Testis (tissue), 2 donors: Measurements from ENCODE around the gene TNKS1BP1.

Experiments used
- CTCF ChIP-seq, 3 experiments: fragments of 450-650 bp in 2 of 3; fragments of 200-600 bp in 1 of 3; sonication (generic) in 1 of 3; IDR thresholded peaks; one replicate each; pipeline ENCODE4 v1.5.1; 2016 to 2019; ENCODE audit warnings: antibody characterized with exemption in 3 of 3, mild to moderate bottlenecking in 2 of 3, moderate library complexity in 1 of 3
- POLR2A ChIP-seq: fragments of 450-650 bp; IDR thresholded peaks from one replicate; pipeline ENCODE4 v1.6.1; 2017; ENCODE audit warnings: antibody characterized with exemption, mild to moderate bottlenecking, moderate library complexity

- TF ChIP-seq CTCF (IDR thresholded peaks at IDR 0.05) = no peak
- no peak for TF ChIP-seq POLR2A
Observed at GRCh38 chr11:57251037-57251436, 73.7 kb downstream of the TNKS1BP1 start.
